Measurements from ENCODE around the gene CHRDL1. TPM values are rescaled to one million over a fixed set of nuclear protein-coding genes. Genes with fewer than 3 reads are reported as not detected.

CHRDL1 gene
- total RNA-seq, 1 donor from 2014 or later: 0.28 TPM

- no peak overlapping the region for H3K4me3 Mint-ChIP-seq (ENCODE audit: unreplicated experiment)
- H3K36me3 Mint-ChIP-seq (ENCODE audit: low read depth, unreplicated experiment): no peaks in the 10 kb centered on the region
- no peaks in the 10 kb centered on the region for H3K9me3 Mint-ChIP-seq (ENCODE audit: unreplicated experiment)
- no peak for TF ChIP-seq CTCF (IDR thresholded peaks at IDR 0.05; ENCODE audit: unreplicated experiment)
- H3K27ac Mint-ChIP-seq (ENCODE audit: unreplicated experiment): no peak overlapping the region
- DNase-seq (ENCODE audit: low spot score): no peak
- H3K27me3 Mint-ChIP-seq (ENCODE audit: unreplicated experiment): no peaks in the 10 kb centered on the region
- peaks cover 3% of the 10 kb centered on the region for H3K4me1 Mint-ChIP-seq (ENCODE audit: unreplicated experiment)
Measured at GRCh38 chrX:110671068-110671803, 124.4 kb downstream of the CHRDL1 start.

- no peak for TF ChIP-seq CTCF (IDR thresholded peaks at IDR 0.05; ENCODE audit: unreplicated experiment)
- Mint-ChIP-seq H3K27me3 (ENCODE audit: unreplicated experiment) (no peaks in the 10 kb centered on the region), H3K27ac (ENCODE audit: unreplicated experiment) (no peak overlapping the region), H3K4me3 (ENCODE audit: unreplicated experiment) (no peak overlapping the region), H3K36me3 (ENCODE audit: low read depth, unreplicated experiment) (no peaks in the 10 kb centered on the region), H3K4me1 (ENCODE audit: unreplicated experiment) (peaks cover 3% of the 10 kb centered on the region), H3K9me3 (ENCODE audit: unreplicated experiment) (no peaks in the 10 kb centered on the region)
- DNase-seq (ENCODE audit: low spot score): no peak
Measured at GRCh38 chrX:110669572-110669971, 126.0 kb downstream of the CHRDL1 start.

GRCh38 chrX:110667706-110668105 lies 127.9 kb downstream of the CHRDL1 start:
- no peaks in the 10 kb centered on the region for H3K9me3 Mint-ChIP-seq (ENCODE audit: unreplicated experiment)
- H3K36me3 Mint-ChIP-seq (ENCODE audit: low read depth, unreplicated experiment): no peaks in the 10 kb centered on the region
- H3K4me3 Mint-ChIP-seq (ENCODE audit: unreplicated experiment): no peak overlapping the region
- H3K27me3 Mint-ChIP-seq (ENCODE audit: unreplicated experiment): no peaks in the 10 kb centered on the region
- H3K27ac Mint-ChIP-seq (ENCODE audit: unreplicated experiment): peak overlapping the region; percentile 87
- no peak for TF ChIP-seq CTCF (IDR thresholded peaks at IDR 0.05; ENCODE audit: unreplicated experiment)
- H3K4me1 Mint-ChIP-seq (ENCODE audit: unreplicated experiment): peaks cover 3% of the 10 kb centered on the region
- peak; percentile 31 for DNase-seq (ENCODE audit: low spot score)

GRCh38 chrX:110665223-110666002 lies 130.2 kb downstream of the CHRDL1 start:
- Mint-ChIP-seq H3K36me3 (ENCODE audit: low read depth, unreplicated experiment) (no peaks in the 10 kb centered on the region), H3K9me3 (ENCODE audit: unreplicated experiment) (no peaks in the 10 kb centered on the region)
- DNase-seq (ENCODE audit: low spot score): peak; percentile 49

More at GRCh38 chrX:110665223-110666002, 130.2 kb downstream of the CHRDL1 start:
- Mint-ChIP-seq H3K4me3 (ENCODE audit: unreplicated experiment) (no peak overlapping the region), H3K4me1 (ENCODE audit: unreplicated experiment) (peaks cover 3% of the 10 kb centered on the region), H3K27ac (ENCODE audit: unreplicated experiment) (no peak overlapping the region), H3K27me3 (ENCODE audit: unreplicated experiment) (no peaks in the 10 kb centered on the region)
- TF ChIP-seq CTCF (IDR thresholded peaks at IDR 0.05; ENCODE audit: unreplicated experiment): peak; percentile 30

All from endothelial cell (in vitro differentiated cells).